T-helper 17 cell (primary cell): ENCODE measurements around the gene PTOV1. TPM values are rescaled to one million over a fixed set of nuclear protein-coding genes. Genes with fewer than 3 reads are reported as not detected.
A peak's percentile ranks its signal among the peaks of the same experiment; 100 is the strongest.

ENCODE experiments used
- ATAC-seq: fragments of 150-1000 bp; cut with Tn5 transposase; 2 replicates; pipeline ENCODE4 v1.10.0; 2021; ENCODE audit warnings: mild to moderate bottlenecking, moderate library complexity
- DNase-seq, 3 donors: peaks; one replicate each; pipeline versions ENCODE4 v3.0.0 to v3.0.0-alpha.2; 2020 to 2021
- H3K9me3 ChIP-seq: one replicate; pipeline ENCODE4 v1.7.0; 2013; ENCODE audit warnings: low read length, mild to moderate bottlenecking; ENCODE audit not compliant: control insufficient read depth, poor library complexity, severe bottlenecking
- H3K27ac Mint-ChIP-seq: one replicate; pipeline ENCODE4 v1.8.0; 2022; ENCODE audit warnings: mild to moderate bottlenecking, moderate library complexity, mixed read lengths
- H3K27me3 Mint-ChIP-seq: one replicate; pipeline ENCODE4 v1.8.0; 2022; ENCODE audit warnings: mixed read lengths
- H3K36me3 Mint-ChIP-seq: one replicate; pipeline ENCODE4 v1.8.0; 2022; ENCODE audit warnings: low read depth, mixed read lengths
- H3K4me1 Mint-ChIP-seq: one replicate; pipeline ENCODE4 v1.8.0; 2022; ENCODE audit warnings: mild to moderate bottlenecking, mixed read lengths
- H3K4me3 Mint-ChIP-seq: one replicate; pipeline ENCODE4 v1.8.0; 2022; ENCODE audit warnings: mild to moderate bottlenecking, moderate library complexity, mixed read lengths
- total RNA-seq, 4 donors: library from RNA in 2 of 4; stranded (reverse) in 2 of 4; gene quantifications; one replicate each; pipeline ENCODE4 v1.2.3 and lab custom pipeline; 2022 to 2026

PTOV1 gene
- total RNA-seq, 2 donors from 2014 or later = 125 to 162 TPM

DNA sequence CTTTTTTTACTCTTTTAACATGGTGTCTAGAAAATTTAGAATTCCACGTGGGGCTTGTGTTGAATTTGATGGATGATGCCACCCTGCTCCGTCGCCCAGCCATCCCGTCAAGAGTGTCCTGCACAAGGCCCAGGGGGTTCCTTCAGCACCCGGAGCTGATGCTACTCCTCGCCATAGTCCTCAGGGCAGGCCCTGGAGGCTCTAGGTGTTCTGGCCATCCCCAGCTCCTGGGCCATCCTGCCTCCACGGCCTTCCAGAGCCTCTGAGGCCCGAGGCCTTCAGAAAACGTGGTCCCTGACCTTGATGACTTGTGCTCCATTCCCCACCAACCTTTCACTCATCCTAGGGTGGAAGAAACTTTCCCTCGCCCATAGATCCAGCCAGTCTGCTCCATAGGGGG lies 22.9 kb downstream of the PTOV1 start:
- peaks cover 25% of the 10 kb centered on the region for H3K4me1 Mint-ChIP-seq
- peaks cover 3% of the 10 kb centered on the region for H3K36me3 Mint-ChIP-seq
- H3K9me3 ChIP-seq = no peaks in the 10 kb centered on the region
- no peak overlapping the region for H3K4me3 Mint-ChIP-seq
- H3K27ac Mint-ChIP-seq = peak overlapping the region; percentile 19
- DNase-seq = no peak
- ATAC-seq = no peak
- no peaks in the 10 kb centered on the region for H3K27me3 Mint-ChIP-seq

DNA sequence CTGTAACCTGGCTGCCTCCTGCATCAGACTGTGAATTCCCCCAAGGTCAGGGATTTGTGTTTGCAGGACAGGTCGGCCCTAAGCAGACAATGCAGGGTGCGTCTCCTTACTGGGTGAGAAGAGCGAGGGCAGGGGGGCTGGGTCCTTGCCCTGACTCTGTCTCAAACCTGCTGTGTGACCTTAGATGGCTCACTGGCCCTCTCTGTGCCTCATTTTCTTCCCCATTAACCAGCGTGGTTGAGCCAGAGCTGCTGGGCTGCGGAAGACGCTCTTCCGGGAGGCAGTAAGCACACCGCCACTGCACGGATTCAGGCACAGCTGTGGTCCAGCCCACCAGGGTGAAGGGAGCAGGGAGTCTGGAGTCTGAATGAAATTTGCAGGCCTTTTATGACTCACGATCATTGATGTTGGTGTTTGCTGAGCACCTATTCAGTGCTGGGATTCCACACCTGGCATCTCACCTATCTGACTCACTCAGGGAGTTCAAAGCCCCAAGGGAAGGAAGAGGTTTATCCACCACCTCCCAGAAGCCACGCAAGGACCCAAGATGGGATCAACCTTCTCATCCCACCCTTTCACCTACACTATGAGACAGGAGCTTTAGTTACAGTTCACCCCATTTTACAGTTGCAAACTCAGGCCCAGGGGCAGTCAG lies 23.7 kb downstream of the PTOV1 start:
- peaks cover 25% of the 10 kb centered on the region for H3K4me1 Mint-ChIP-seq
- H3K27me3 Mint-ChIP-seq = no peaks in the 10 kb centered on the region
- peaks cover 3% of the 10 kb centered on the region for H3K36me3 Mint-ChIP-seq
- H3K9me3 ChIP-seq = no peaks in the 10 kb centered on the region
- no peak for DNase-seq
- ATAC-seq = no peak
- no peak overlapping the region for H3K4me3 Mint-ChIP-seq
- no peak overlapping the region for H3K27ac Mint-ChIP-seq

DNA sequence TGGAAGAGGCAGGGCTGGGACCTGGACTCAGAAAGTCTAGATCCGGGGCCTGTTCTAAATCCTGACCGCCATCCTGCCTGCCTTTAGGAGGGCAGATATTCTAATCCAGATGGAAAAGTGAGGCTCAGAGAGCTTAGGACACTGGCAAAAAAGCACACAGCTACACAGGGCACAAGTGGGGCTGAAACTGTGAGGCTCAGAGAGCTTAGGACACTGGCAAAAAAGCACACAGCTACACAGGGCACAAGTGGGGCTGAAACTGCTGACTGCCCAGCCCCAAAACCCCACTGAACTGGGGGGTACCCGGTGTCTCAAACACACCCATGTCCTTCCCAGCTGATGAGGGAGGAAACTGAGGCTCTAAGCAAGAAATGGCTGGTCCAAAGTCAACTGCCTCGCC lies 24.2 kb downstream of the PTOV1 start:
- no peak for DNase-seq
- no peaks in the 10 kb centered on the region for H3K9me3 ChIP-seq
- no peak overlapping the region for H3K4me3 Mint-ChIP-seq
- no peak for ATAC-seq
- H3K36me3 Mint-ChIP-seq = peaks cover 3% of the 10 kb centered on the region
- no peaks in the 10 kb centered on the region for H3K27me3 Mint-ChIP-seq
- H3K27ac Mint-ChIP-seq = no peak overlapping the region
- H3K4me1 Mint-ChIP-seq = peaks cover 23% of the 10 kb centered on the region

DNA sequence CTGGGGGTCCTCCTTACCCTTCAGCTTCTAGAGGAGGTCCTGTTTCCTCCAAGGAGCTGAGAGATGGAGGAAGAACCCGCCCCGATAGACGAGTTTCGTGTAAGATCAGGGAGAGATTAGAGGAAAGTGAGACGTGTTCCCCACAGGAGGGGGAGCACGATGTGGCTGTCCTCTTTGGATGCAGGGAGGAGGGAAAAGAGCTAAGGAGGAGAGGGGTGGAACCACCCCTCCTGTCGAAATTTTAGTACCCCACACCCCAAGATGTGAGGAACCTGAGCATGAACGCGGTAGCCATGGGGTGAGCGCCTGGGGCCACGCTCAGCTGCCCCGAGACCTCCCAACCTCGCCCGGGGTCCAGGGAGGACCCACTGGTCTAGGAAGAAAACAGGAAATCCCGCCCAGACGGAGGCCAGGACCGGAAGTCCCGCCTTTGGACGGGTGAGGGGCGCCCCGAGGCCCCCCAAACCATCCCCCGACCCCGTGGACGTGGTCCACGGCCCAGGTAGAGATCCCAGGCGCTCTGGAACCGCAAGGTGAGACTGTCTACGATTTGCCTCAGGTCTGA lies 25.0 kb downstream of the PTOV1 start:
- DNase-seq (peak; percentile 34 to 52 (median 41)), ATAC-seq (no peak)
- no peaks in the 10 kb centered on the region for H3K9me3 ChIP-seq
- H3K4me1 Mint-ChIP-seq = peaks cover 25% of the 10 kb centered on the region
- H3K27ac Mint-ChIP-seq = no peak overlapping the region
- no peaks in the 10 kb centered on the region for H3K27me3 Mint-ChIP-seq
- peaks cover 3% of the 10 kb centered on the region for H3K36me3 Mint-ChIP-seq
- no peak overlapping the region for H3K4me3 Mint-ChIP-seq

DNA sequence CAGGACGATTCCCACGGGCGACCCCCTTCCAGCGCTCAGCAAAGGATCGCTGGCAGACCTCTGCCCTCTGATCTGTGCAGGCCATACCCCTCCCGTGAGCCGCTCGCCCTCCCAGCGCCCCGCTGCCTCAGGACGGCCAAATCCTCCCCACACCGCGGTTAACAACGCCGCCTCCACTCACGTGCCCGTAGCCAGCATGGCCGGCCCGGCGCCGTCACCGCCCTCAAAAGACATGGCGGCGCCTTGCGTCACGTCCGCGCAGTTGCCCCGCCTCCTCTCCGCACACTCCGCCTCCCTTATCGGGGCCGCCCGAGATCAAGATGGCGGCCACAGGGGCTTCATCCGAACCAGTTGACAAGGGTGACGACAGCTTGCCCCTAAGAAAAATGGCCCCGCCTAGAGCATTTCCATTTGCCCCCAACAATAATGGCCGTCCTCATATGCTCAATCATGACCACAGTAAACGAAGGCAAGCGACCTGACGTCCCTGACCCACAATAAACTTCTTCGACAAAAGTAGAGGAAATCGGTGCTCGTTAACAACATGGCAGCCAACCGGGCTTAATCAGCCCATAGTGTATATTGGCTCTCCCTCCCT lies 25.6 kb downstream of the PTOV1 start:
- H3K36me3 Mint-ChIP-seq = peaks cover 3% of the 10 kb centered on the region
- H3K9me3 ChIP-seq = no peaks in the 10 kb centered on the region
- H3K27ac Mint-ChIP-seq = no peak overlapping the region
- H3K4me3 Mint-ChIP-seq = no peak overlapping the region
- DNase-seq (peak; percentile 95 to 98 (median 95)), ATAC-seq (peak; percentile 63)
- H3K27me3 Mint-ChIP-seq = no peaks in the 10 kb centered on the region
- peaks cover 26% of the 10 kb centered on the region for H3K4me1 Mint-ChIP-seq

DNA sequence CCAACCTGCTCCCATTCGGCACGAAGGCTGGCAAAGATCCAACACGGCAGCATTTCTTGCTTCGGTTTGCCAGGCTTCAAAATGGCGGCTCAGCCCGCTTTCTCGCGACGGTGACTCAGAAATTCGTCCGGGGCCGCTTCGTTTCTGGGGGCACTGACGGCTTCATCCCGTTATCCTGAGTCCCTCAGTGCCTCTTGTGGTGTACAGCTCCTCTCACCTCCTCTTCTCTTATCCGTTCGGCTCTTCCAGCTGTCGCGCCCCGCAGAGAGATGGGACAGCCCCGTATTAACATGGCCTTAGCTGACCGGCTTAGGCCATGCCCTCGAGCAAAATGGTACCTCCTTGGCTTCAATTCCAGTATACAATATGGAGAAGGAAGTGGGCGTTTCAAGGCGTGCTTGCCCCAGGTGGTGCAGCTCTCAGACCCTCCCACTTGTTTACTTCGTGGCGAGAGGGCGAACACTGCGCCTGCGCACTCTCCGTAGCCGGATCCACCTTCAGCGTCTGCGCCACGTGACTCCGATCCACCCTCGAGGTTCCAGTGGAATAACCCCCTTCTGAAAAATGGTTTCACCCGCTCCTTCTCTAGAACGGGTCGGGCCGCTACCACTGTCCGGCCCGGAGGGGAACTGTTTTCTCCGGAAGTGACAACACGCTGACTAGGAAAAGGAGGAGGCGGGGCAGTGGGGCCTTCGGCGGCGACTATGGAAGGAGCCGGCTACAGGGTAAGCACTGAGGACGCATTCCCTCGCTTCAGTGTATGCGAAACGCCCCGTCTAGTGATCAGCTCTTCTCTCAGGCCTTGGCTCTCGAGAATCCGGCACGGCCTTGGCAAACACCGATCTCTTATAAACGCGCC lies 26.3 kb downstream of the PTOV1 start, which contains the start of the genes AKT1S1 and TBC1D17:
Gene AKT1S1, minus strand, starts transcription at position 336 of the 859 bp plus-strand sequence. CDS start 4,060 bp downstream, outside the sequence.
Gene TBC1D17, plus strand, starts transcription at position 683 of the 859 bp plus-strand sequence. Its CDS starts 22 bp downstream, at position 705.
- peak; percentile 69 for ATAC-seq
- Mint-ChIP-seq H3K4me3 (no peak within 1 kb of the TSS), H3K36me3 (peaks cover 3% of the 10 kb centered on the region), H3K27me3 (no peaks in the 10 kb centered on the region), H3K27ac (no peak within 1 kb of the TSS), H3K4me1 (peaks cover 24% of the 10 kb centered on the region)
- H3K9me3 ChIP-seq = no peaks in the 10 kb centered on the region
- peak; percentile 92 to 97 (median 93) for DNase-seq

DNA sequence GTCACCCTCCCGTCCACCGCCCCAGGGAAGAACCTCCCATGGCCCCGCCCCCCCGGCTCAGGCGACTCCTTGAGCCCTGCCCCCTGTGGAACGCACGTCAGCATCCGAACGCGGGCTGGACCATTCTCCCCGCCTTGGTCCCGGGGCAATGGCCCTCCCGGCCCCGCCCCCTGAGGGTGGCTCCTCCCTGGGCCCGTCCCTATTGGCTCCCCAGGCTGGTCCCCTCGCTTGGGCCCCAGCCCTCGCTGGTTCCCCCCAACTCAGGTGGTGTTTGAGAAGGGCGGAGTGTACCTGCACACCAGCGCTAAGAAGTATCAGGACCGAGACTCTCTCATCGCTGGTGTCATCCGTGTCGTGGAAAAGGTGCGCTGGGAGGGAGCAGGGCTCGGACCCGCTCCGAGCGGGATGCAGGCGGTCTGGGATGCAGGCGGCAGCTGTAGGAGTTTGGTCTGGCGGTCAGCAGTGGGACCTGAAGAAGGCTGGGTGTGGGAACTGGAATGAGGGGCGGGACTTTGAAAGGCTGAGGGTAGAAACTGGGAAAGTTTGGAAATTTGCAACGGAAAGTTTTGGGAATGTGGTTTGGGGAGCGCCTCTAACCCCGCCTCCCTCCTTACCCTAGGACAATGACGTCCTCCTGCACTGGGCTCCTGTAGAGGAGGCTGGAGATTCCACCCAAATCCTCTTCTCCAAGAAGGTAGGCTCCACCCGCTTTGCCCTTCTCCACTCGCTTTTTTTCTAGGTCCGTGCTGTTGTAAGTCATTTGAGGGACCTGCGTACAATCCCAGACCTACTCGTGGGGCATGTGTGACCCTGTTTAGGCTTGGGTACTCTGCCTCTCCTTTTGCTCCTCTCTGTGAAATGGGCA lies 27.2 kb downstream of the PTOV1 start:
- H3K27me3 Mint-ChIP-seq = no peaks in the 10 kb centered on the region
- no peak overlapping the region for H3K27ac Mint-ChIP-seq
- H3K4me1 Mint-ChIP-seq = peaks cover 24% of the 10 kb centered on the region
- DNase-seq = peak; percentile 98 to 99 (median 98)
- peaks cover 3% of the 10 kb centered on the region for H3K36me3 Mint-ChIP-seq
- ATAC-seq = peak; percentile 68
- H3K9me3 ChIP-seq = no peaks in the 10 kb centered on the region
- no peak overlapping the region for H3K4me3 Mint-ChIP-seq

DNA sequence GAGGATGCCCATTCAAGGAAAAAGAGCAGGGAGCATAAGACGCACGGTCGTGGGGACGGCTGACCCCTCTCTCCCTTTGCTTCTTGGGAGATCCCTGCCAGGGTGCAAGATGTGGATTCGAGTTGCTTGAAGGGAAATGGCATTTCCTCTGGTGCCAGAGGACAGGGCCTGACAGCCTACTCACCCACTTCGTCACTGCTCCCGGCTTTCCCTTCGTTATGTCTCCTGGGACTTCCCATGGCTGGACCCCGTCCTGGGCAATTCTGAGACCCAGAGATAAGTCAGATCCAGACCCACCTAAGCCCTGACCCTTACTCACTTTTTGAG lies 27.7 kb downstream of the PTOV1 start:
- DNase-seq (no peak), ATAC-seq (no peak)
- no peaks in the 10 kb centered on the region for H3K9me3 ChIP-seq
- no peak overlapping the region for H3K4me3 Mint-ChIP-seq
- H3K36me3 Mint-ChIP-seq = peaks cover 3% of the 10 kb centered on the region
- H3K27me3 Mint-ChIP-seq = no peaks in the 10 kb centered on the region
- H3K27ac Mint-ChIP-seq = no peak overlapping the region
- peaks cover 22% of the 10 kb centered on the region for H3K4me1 Mint-ChIP-seq

DNA sequence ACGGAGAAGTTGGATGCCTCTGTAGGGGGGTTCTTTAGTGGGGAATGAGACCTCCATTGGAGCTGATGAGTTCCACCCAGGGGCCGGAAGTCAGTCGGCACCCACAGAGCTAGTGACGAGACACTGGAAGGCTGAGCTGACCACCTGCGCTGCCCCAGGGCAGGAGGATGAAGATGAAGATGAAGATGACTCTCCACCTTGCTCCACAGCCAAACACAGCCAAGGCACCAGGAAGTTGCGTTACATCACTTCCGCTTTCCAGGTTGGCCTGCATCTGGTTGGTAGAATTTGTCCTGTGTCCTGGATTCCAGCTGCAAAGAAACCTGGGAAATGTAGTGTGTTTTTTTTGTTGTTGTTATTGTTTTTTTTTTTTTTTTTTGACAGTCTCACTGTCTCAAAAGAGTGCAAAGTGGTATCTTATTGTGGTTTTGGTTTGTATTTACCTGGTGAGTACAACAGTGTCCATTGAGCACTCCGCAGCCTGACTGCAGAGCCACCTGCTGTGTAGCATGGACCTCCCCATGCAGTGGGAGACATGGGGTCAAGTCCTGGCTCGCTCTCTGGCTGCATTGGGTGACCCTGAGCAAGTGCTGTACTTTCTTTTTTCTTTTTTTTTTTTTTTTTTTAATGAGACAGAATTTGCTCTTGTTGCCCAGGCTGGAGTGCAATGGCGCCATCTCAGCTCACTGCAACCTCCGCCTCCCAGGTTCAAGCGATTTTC lies 28.4 kb downstream of the PTOV1 start:
- DNase-seq (no peak), ATAC-seq (no peak)
- Mint-ChIP-seq H3K27ac (no peak overlapping the region), H3K27me3 (no peaks in the 10 kb centered on the region), H3K36me3 (peaks cover 3% of the 10 kb centered on the region), H3K4me3 (peak overlapping the region; percentile 47), H3K4me1 (peaks cover 22% of the 10 kb centered on the region)
- H3K9me3 ChIP-seq = no peaks in the 10 kb centered on the region

DNA sequence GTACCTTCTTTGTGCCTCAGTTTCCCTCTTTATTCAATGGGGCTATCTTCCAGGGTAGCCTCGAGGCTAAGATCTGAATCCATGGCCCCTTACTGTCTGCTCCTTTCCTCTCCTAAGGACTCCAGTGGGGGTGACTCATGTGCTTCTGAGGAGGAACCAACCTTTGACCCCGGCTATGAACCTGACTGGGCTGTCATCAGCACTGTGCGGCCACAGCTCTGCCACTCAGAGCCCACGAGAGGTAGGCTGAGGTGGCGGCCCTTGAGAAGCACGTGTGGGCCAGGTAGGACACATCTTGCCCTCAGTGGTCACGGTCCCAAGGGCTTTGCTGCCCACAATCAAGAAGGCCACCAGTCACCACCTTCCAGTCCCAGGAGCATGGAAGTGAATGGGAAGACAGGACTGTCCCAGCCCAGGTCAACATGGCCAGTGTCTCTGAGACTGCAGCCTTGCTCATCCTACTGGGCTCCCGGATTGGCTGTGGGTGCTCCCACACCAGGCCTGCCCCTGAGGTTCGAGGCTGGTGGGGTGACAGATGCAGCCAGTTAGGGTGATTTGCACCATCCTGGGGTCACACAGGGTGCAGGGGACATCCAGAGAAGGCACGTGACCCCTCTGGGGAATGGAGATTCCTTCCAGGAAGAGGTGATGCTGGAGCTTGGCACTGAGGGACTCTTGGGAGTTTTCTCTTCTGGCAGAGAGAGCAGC lies 29.4 kb downstream of the PTOV1 start:
- DNase-seq (no peak), ATAC-seq (no peak)
- H3K27me3 Mint-ChIP-seq = no peaks in the 10 kb centered on the region
- H3K27ac Mint-ChIP-seq = no peak overlapping the region
- H3K36me3 Mint-ChIP-seq = peaks cover 3% of the 10 kb centered on the region
- no peaks in the 10 kb centered on the region for H3K9me3 ChIP-seq
- H3K4me1 Mint-ChIP-seq = peaks cover 18% of the 10 kb centered on the region
- H3K4me3 Mint-ChIP-seq = peak overlapping the region; percentile 25

DNA sequence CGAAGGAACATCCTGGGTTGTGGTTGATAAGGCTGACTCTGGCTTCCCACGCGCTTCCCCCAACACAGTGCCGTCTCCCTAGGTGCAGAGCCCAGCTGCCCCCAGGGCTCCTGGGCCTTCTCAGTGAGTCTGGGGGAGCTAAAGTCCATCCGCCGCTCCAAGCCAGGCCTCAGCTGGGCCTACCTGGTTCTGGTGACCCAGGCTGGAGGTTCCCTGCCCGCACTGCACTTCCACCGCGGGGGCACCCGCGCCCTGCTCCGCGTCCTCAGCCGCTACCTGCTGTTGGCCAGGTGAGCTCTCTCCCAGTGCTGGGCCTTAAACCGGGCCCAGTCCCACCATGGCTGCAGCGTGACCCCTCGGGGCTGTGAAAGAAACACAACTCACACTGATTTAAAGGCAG lies 30.2 kb downstream of the PTOV1 start:
- no peaks in the 10 kb centered on the region for H3K9me3 ChIP-seq
- peak overlapping the region; percentile 88 for H3K27ac Mint-ChIP-seq
- peaks cover 5% of the 10 kb centered on the region for H3K36me3 Mint-ChIP-seq
- DNase-seq (no peak), ATAC-seq (no peak)
- peaks cover 11% of the 10 kb centered on the region for H3K4me1 Mint-ChIP-seq
- peak overlapping the region; percentile 16 for H3K4me3 Mint-ChIP-seq
- no peaks in the 10 kb centered on the region for H3K27me3 Mint-ChIP-seq
